ENCODE data around the gene LIPT2.

LIPT2 gene

DNA sequence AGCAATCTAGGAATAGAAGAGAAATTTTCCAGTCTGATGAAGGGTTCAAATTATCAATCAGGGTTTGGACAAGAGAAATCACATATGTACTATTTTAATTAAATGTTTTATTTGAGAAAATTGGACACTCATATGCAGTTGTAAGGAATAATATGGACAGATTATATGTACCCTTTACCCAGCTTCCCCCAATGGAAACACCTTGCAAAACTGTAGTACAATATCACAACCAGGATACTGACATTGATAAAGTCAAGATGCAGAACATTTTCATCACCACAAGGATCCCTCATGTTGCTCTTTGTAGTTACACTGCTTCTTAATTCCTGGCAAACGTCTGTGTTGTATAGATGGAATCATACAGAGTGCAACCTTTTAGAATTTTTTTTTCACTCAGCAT is 1.4 kb upstream of the LIPT2 start:
- DNase-seq (ENCODE audit: low read depth), result no peak

DNA sequence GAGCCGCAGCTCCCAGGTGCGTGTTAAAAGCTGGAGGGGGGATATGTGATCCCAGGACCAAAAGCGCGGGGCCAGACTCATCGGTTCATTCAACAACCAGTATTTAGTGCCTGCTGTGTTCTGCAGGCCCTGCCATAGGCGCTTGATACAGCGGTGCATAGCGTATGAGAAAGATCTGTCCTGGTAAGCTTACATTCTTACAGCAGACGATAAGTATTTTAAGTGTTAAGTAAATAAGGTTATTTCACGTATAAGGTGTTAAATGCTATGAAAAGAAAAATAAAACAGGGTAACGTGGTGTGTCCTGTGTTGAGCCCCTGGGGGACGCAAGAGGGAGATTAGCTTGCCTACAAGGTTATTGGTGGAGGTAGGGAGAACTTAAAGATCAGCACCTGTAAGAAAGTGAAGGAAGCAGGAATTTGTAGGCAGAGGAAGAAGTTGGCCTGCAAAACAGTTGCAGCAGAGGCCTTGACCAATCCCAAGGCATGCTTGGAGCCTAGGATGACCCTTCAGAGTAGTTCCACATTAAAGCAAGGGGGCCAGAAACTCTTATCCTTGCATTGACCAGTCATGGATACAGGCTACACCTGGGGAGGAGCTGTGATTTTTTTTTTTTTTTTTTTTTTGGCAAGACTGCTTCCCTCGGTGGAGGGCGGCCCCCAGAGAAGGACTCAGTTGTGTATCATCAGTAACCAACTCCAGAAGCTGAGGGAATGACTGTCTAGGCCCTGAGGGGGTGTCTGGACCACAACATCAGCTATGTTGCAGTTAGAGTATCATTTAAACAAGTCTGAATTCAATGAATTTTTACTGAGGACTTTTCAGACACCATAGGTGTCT is 487 bp upstream of the LIPT2 start:
- no peak for DNase-seq (ENCODE audit: low read depth)

DNA sequence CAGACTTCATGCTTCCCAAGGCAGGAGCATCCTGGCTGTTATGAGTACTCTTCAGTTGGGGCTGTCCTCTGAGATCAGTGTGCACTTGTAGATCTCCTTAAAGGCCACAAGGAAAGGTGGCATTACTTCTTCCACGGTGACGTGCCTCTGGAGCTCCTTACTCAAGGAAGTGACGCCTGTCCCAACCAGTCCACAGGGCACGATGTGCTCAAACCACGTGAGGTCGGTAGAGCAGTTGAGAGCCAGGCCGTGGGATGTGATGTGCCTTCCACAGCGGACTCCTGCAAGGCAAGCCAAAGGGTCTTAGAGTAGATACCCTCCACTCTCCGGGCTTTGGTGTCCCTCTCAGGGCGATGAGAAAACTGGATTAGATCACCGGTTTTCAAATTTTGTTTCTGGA is 1.4 kb downstream of the LIPT2 start:
- no peak for DNase-seq (ENCODE audit: low read depth)

DNA sequence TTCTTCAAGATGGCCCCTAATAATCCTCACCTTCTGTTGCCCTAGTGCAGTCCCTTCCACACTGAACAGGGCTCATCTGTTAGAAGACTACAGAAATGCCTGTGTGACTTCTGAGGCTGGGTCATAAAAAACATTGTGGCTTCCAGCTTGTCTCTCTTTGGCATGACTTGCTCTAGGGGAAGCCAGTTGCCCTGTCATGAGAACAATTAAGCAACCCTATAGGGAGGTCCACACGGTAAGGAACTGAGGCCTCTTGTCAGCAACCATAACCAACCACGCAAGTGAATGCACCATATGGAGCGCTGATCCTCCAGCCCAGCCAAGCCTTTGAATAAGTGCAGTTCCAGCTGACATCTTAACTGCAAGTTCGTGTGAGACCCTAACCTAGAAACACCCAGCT is 2.6 kb downstream of the LIPT2 start:
- DNase-seq (ENCODE audit: low read depth), result no peak

DNA sequence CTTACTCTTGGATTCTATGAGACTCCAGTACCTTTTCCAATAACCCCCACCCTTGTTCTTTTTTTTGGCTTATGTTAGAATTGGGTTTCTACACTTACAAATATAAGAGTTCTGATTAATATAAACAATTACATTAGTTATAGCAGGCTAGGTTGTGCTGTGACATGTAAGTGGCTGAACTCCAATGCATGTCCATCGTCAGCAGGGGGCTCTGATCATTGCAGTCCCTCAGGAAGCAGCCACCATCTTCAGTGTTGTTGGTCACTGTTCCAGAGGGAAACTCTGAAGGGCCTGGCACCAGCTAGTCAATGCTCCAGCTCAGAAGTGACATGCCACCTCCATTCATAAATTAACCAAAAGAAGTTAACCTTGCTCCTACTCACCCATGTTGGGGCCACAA is 5.6 kb downstream of the LIPT2 start:
- no peak for DNase-seq (ENCODE audit: low read depth)

DNA sequence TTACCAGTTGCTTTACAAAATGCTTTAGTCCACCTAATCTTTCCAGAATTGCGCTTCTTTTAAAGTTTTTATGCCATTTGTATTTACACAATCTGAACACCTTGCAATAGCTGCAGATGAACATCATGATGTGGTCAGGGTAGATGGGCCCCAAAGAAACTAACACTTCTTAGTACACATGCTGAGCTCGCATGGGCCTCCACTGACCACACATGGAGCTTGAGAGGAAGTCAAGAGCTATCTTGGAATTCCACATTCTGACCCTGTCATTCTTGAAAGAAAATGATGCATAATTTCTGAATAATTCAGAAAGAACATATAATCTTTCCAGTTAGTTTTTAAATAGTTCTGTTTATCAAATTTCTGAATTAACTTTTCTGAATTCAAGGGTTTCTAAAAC is 7.7 kb downstream of the LIPT2 start:
- DNase-seq (ENCODE audit: low read depth), result peak; percentile 76

DNA sequence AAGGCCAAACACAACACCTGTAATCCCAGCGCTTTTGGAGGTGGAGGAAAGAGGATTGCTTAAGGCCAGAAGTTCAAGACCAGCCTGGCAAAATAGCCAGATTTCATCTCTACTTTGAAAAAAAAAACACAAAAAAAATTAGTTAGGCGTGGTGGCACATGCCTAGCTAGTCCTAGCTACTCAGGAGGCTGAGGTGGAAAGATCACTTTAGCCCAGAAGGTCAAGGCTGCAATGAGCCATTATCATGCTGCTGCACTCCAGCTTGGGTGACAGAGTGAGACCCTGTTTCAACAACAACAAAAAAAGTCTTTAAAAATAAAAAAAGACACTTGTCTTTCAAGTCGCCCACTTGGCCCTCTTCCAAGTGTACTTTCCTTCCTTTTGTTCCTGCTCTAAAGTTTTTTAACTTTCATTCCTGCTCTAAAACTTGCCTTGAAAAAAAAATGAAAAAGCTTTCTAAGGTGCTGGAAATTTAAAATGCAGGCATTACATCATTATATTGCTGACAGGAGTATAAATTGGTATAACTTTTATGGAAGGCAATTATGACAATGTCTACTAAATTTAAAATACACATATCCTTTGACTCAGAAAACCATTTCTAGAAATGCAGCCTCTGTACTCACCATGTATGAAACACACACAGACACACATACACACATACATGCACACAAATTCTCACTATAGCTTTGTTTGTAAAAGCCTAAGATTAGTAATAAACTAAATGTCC is 12.7 kb downstream of the LIPT2 start:
- no peak for DNase-seq (ENCODE audit: low read depth)

DNA sequence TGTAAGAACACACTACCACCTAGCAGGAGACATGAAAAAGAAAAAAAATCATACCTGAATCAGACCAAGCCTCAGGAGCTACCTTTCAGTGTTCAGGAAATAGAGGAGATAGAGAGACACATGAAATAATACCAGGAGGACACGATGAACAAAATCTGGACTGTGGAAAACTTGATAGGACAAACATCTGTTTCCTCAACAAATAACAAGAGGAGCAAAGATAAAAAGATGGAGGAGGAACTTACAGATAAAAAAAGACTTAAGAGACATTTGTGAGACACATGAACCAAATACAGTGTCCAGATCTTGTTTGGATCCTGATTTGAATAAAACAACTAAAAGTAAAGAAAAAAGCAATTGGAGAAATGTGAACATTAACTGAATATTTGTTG is 13.8 kb downstream of the LIPT2 start:
- DNase-seq (ENCODE audit: low read depth), result peak; percentile 79

DNA sequence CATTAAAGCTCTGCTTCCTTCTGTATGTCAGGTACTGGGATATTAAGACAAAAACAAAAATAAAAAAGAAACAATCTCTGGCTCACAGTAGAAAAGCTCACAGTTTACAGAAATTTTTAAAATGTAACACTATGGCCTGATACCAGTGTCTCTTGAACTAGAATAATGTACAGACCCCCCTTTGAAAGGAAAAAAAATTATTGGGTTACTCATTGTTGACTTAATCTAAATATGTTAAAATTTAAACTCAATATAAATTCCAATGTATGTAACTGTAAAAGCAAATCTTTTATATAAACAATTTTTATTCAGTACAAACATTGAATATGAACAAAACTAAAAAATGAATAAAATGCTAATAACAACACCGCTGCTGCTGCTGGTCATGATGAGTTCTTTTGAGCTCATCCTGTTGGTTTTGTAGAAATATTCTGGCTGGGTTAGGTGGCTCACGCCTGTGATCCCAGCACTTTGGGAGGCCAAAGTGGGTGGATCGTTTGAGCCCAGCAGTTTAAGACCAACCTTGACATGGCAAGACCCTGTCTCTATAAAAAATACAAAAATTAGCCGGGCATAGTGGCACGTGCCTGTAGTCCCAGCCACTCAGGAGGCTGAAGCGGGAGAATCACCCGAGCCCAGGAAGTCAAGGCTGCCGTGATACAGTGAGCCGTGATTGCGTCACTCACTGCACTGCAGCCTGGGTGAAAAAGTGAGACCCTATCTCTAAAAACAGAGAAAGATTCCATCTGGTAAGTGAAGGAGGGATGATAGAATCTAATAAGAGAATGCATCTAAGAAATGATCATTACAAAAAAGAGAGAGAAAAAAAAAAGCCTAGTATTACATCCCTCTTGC is 14.4 kb downstream of the LIPT2 start:
- no peak for DNase-seq (ENCODE audit: low read depth)

DNA sequence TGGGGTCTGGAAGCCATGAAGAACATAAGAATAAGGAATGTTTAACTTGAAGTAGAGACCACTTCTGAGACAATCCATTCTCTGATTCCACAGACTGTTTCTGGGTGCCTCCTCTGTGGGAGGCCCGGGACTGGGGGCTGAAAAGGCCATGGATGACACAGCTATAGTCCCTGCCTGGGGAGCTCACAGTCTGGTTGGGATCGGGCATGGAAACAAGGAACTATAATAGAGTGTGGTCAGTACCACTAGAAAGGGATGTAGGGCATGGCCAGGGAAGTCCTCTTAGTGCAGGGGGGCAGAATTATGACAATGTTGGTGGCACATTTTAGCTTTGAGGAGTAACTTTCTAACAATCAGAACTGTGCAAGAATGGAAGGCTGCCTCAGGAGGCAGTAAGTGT is 17.0 kb downstream of the LIPT2 start:
- DNase-seq (ENCODE audit: low read depth), result no peak

DNA sequence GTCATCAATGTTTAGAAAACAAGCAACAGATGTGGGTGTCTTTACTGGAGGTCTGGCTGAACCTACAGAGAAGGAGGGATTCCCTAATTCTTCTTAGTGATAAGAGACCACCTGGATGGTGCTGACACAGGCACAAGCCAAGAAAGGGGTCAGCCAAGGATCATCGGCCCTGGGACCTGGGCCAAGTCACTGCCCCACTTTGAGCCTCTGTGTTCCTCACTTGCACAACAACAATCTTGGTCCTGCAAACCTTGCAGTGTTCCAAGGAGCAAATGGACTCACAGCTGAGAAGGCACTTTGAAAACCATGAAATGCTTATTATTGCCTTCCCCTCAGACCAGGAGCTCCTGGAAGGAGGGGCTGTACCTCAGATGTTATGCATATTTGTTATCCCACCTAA is 19.2 kb downstream of the LIPT2 start:
- DNase-seq (ENCODE audit: low read depth), result no peak

DNA sequence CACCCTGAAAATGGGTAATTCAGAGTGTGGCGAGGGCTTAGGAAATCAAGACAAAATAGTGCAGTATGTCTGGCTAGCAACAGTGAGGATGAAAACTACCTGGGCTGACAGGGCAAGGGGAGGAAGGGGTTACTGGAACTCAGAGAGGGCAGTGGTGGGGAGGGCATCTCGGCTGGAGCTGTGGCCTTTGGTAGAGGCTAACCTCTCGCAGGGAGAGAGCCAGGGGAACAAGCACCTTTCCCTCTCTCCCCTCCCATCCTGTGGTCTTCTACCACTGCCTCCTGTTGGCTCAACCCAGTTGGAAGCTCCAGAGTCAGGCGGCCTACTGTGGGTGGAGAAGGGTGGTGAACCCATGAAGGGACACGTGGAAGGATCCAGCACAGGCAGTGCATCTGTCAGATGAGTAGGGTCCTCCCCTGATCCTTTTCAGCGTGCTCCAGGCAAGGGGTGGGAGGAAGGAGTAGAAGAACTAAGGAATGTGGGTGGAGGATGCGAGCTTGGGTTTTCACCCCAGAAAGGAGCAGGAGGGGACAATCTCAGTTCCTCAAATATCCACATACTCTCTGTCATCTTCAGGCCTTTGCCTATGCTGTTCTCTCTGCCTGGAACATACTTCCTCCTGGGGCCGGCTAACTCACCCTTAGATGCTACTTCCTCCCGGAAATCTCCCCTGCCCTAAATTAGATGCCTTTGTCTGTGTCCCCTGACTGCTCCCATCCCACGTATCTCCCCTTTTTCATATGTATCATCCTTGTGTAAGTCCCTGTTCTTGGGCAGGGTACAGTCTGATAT is 19.9 kb downstream of the LIPT2 start:
- no peak for DNase-seq (ENCODE audit: low read depth)

DNA sequence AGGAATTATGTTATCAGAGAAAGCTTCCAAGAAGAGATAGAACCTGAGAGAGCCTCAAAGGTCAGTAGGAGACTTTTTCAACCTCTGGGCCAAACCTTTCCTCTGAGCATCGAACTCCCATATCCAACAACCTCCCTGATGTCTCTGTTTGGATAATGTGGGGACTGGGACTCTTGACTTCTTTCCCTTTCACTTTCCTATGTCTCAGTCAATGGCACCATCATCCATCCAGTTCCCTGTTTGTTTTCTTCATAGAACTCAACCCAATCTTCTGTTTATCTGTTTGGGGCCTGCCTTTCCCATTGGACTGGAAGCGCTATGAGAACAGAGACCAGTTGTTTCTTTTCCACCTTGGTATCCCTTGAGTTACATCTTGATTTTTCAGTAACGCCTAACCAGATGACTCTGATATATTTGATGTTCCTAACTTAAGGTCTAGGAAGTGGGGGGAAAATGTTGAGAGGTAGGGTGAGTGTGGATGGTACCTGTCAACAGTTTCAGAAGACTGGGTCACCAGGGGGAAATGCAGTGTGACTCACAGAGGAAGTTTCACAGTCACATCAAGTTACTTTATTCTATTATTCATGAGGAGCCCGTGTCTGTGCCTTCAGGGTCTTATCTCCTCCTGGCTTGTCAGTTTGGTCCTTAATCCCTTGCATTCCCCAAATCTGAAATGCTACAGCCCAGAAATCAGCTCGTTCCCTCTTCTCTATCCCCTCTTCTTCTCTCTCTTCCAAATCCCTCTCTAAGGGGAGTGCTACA is 21.7 kb downstream of the LIPT2 start:
- DNase-seq (ENCODE audit: low read depth), result no peak

DNA sequence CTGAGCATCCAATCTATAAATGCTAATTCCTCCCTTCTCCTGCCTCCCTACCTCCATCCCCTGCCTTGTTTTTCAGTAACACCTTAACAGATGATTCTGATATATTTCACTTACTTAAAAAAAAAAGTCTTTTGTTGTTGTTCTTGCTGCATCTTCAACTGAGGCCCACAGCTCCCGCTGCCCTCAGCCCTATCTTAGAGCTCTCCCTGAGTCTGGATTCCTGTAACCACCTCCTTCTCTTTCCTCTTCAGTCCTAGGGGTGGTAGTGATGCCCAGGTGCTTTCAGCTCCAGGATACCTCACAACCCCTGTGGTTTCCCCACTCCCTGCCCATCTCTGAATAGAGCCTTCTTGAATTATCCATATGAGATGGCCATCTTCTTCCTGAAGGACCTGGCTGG is 22.5 kb downstream of the LIPT2 start:
- no peak for DNase-seq (ENCODE audit: low read depth)

DNA sequence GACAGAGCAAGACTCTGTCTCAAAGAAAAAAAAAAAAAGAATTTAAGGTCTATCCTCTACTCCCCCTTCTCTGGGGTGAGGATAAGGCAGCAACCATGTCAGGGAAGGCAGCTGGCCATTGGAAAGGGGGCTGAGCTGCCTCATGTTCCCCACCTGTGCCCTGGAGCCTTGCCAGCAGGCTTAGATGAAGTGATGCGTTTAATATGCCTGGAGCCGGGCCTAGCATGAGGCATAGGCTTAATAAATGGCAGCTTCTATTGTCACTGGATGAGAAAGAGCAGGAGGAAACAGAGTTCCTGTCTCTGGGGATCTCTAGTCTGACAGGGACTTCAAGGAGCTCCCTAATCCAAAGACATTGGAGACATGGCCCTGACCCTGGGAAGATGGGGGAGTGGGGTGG is 23.0 kb downstream of the LIPT2 start:
- DNase-seq (ENCODE audit: low read depth), result no peak

DNA sequence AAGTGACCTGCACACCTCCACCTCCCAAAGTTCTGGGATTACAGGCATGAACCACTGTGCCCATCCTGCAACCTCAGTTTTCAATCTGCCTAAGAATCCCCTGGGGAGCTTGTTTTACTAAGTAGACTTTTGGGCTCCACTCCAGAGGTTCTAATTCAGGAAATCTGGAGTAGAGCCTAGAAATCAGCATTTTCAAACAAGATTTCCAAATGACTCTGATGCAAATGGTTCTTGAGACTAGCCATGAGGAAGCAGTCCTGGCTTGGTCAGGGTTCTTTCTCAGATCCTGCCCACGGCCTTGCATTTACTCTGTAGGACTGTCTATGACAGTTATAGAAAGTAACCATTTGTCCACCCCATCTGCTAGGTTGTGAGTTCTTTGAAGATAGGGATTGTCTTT is 24.6 kb downstream of the LIPT2 start:
- no peak for DNase-seq (ENCODE audit: low read depth)

DNA sequence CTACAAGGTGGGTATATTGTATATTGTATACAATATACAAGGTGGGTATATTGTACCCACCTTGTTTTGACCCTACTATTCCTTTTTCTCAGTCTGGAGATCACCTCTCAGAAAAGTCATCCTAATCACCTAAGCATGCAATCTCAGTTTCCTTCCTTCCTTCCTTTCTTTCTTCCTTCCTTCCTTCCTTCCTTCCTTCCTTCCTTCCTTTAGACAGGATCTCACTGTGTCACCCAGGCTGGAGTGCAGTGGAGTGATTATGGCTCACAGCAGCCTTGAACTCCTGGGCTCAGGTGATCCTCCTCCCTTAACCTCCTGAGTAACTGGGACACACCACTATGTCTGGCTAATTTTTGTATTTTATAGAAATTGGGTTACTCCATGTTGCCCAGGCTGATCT is 25.0 kb downstream of the LIPT2 start:
- no peak for DNase-seq (ENCODE audit: low read depth)

DNA sequence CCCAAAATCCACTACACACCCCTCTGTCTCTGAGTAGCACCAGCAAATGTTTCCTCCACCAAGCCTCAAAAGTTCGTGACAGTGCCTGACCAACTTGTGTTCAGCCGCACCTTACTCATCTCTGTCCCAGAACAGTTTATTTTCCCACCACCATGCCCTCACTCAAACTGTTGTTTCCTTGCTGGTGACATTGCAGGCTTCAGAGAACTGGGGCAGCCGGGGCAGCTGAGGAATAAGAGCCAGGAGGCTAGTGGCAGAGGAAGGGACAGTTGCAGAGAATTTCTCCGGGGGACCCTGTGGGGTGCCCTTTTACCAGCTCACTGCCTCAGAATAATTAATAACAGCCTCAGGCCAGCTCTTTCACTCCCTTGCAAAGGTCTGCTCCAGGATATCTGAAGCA is 25.5 kb downstream of the LIPT2 start:
- no peak for DNase-seq (ENCODE audit: low read depth)

DNA sequence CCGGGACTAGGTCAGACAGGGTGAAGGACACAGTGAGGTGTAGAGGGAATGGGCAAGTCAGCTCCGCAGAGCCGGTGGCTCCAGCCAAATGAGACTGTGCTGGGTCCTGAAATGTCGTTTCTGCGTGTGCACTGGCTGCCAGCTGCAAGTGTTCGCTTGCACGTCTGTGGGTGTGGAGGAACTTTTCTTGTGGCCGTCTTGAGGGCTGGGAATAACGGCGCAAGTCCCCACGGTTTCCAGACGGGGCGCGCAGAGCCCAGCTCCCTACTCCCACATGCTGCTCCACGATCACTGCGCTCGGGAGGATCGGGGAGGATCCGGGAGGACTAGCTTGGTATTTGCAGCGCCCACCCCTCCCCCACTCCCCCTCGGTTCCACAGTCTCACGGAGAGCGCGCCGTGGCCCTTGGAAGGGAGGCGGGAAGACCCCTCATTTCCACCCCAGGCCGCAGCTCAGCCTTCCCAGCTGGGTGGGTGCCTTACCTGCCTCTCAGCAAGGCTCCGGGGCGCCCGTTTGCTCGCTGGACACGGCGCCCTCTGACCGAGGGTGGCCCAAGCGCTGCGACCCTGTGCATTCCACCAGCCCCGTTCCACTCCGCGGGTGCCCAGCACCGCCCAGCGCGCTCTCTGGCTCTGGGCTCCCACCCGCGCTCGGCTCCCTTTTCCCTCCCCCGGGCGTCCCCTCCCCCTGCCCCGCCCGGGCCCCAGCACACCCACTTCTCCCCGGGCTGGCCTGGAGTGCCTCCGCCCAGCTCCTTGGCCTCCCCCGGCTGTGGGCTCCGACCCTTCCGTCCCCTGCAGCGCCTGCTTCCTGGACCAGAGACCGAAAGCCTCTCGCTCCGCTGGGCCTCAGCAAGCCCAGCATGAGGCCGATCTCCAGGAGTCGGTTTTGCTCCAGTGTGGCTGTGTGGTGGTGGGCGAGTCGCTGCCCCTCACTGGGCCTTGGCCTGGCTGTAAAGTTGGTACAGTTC is 26.3 kb downstream of the LIPT2 start, which contains the start of gene KCNE3:
Gene KCNE3 (minus strand): TSS at position 634 of the 970 bp plus-strand sequence. CDS start 9,986 bp downstream, outside the sequence.
- peak; percentile 63 for DNase-seq (ENCODE audit: low read depth)

DNA sequence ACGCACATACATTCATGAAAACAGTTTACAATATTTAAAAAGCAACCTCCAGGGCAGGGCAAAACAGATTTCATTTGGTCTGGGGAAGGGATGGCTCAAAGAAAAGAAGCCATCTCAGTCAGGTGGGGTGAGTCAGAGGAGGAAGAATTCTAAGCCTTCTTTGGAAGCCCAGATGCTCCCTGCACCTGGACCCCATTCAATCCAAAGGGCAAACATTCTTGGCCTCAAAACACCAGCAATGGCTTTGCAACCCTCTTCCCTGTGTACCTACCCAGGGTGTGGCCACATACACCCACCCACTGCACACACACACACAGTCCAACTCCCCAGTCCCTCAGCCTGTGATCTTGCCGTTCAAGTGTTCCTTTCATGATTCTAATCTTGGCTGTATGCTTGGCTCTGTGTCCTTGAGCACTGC is 28.2 kb downstream of the LIPT2 start:
- DNase-seq (ENCODE audit: low read depth), result no peak

Data from CMK (cell line).